GM23338 (cell line): Measurements from ENCODE around the gene PSG6. TPM values are rescaled to one million over a fixed set of nuclear protein-coding genes. Genes with fewer than 3 reads are reported as not detected.
A peak's percentile ranks its signal among the peaks of the same experiment; 100 is the strongest.
"Not testable (repeated sequence)": the region's sequence is repeated elsewhere in the genome, so short reads cannot be mapped to it uniquely, and the experiment has no call there.

Experiments used
- ATAC-seq: fragments of 200-7000 bp; cut with Tn5 transposase; 3 replicates; pipeline ENCODE4 v1.9.1; 2020
- DNase-seq: peaks from one replicate; pipeline ENCODE4 v3.0.0-alpha.2; 2015; ENCODE audit warnings: low spot score
- H2AFZ ChIP-seq: fragments of 200-600 bp; sonication (generic); 2 replicates; pipeline ENCODE4 v1.8.0; 2016; ENCODE audit warnings: antibody characterized with exemption, mild to moderate bottlenecking, moderate library complexity
- H3F3A ChIP-seq: fragments of 200-600 bp; sonication (generic); replicated peaks from 2 replicates; pipeline ENCODE4 v1.8.0; 2017; ENCODE audit warnings: antibody characterized with exemption, mixed run types, low read depth
- H3K27ac ChIP-seq: fragments of 200-600 bp; sonication (generic); 2 replicates; pipeline ENCODE4 v1.6.1; 2016; ENCODE audit warnings: low read depth
- H3K27me3 ChIP-seq: fragments of 200-600 bp; sonication (generic); 2 replicates; pipeline ENCODE4 v1.8.0; 2016; ENCODE audit warnings: mild to moderate bottlenecking, mixed run types, moderate library complexity; ENCODE audit not compliant: insufficient read depth
- H3K36me3 ChIP-seq: fragments of 200-600 bp; sonication (generic); 2 replicates; pipeline ENCODE4 v1.8.0; 2016; ENCODE audit warnings: mild to moderate bottlenecking; ENCODE audit not compliant: insufficient read depth
- H3K4me1 ChIP-seq: fragments of 200-600 bp; sonication (generic); 2 replicates; pipeline ENCODE4 v1.8.0; 2016; ENCODE audit warnings: mild to moderate bottlenecking, moderate library complexity; ENCODE audit not compliant: insufficient read depth
- H3K4me2 ChIP-seq: fragments of 200-600 bp; sonication (generic); 2 replicates; pipeline ENCODE4 v1.7.1; 2017; ENCODE audit warnings: mixed run types
- H3K4me3 ChIP-seq: fragments of 200-600 bp; sonication (generic); 2 replicates; pipeline ENCODE4 v1.6.1; 2016; ENCODE audit warnings: mixed run types
- H3K79me2 ChIP-seq: fragments of 200-600 bp; sonication (generic); replicated peaks from 2 replicates; pipeline ENCODE4 v1.8.0; 2017; ENCODE audit warnings: mild to moderate bottlenecking; ENCODE audit not compliant: insufficient read depth
- H3K9me2 ChIP-seq: fragments of 200-600 bp; sonication (generic); 2 replicates; pipeline ENCODE4 v1.8.0; 2017; ENCODE audit not compliant: insufficient read depth
- H4K20me1 ChIP-seq: fragments of 200-600 bp; sonication (generic); replicated peaks from 2 replicates; pipeline ENCODE4 v1.8.0; 2017; ENCODE audit warnings: mild to moderate bottlenecking; ENCODE audit not compliant: insufficient read depth
- H3K27ac Mint-ChIP-seq: 2 replicates; pipeline ENCODE4 v1.8.0; 2020; ENCODE audit warnings: inconsistent platforms, mild to moderate bottlenecking, moderate library complexity, mixed read lengths
- H3K27me3 Mint-ChIP-seq: 3 replicates; pipeline ENCODE4 v1.8.0; 2022; ENCODE audit warnings: low read depth, mild to moderate bottlenecking, moderate library complexity, mixed read lengths, inconsistent platforms; ENCODE audit not compliant: insufficient read depth, poor library complexity
- H3K36me3 Mint-ChIP-seq: 3 replicates; pipeline ENCODE4 v1.8.0; 2021; ENCODE audit warnings: low read depth, mild to moderate bottlenecking, inconsistent platforms, moderate library complexity, mixed read lengths
- H3K4me1 Mint-ChIP-seq: 3 replicates; pipeline ENCODE4 v1.8.0; 2020; ENCODE audit warnings: mild to moderate bottlenecking, inconsistent platforms, mixed read lengths
- H3K4me3 Mint-ChIP-seq: 3 replicates; pipeline ENCODE4 v1.8.0; 2021; ENCODE audit warnings: moderate library complexity, mild to moderate bottlenecking, inconsistent platforms, mixed read lengths
- H3K9me3 Mint-ChIP-seq: 3 replicates; pipeline ENCODE4 v1.8.0; 2020; ENCODE audit warnings: moderate library complexity, mild to moderate bottlenecking, inconsistent platforms, mixed read lengths
- CREB1 ChIP-seq: fragments of 250-450 bp; sonication (Bioruptor Pico); IDR thresholded peaks from 2 replicates; pipeline ENCODE4 v1.5.0; 2020; ENCODE audit warnings: low read depth, mild to moderate bottlenecking, moderate library complexity
- CTCF ChIP-seq, 2 experiments: fragments of 200-600 bp in 1 of 2; sonication (generic) in 1 of 2; conservative IDR thresholded peaks; 2 replicates each; pipeline versions ENCODE4 v1.5.1 to v1.6.1; 2016 to 2017; ENCODE audit warnings: antibody characterized with exemption in 2 of 2, low read depth in 2 of 2, mild to moderate bottlenecking in 2 of 2, moderate library complexity in 1 of 2
- polyA plus RNA-seq: library from polyadenylated mRNA; unstranded; fragments of >200 nt; fragmentation: Nextera tagmentation; extraction: Ambion mirVana; gene quantifications from 2 replicates; pipeline ENCODE4 v1.2.1, GENCODE V29; 2016
- total RNA-seq: library from RNA; depleted of rRNA; stranded (reverse); fragments of >200 nt; shearing (Covaris generic); gene quantifications from 2 replicates; pipeline ENCODE4 v1.2.3, GENCODE V29; 2014

PSG6 gene
- total and polyA plus RNA-seq, 2 experiments from 2014 or later: 0.16 TPM; not detected in 1

DNA sequence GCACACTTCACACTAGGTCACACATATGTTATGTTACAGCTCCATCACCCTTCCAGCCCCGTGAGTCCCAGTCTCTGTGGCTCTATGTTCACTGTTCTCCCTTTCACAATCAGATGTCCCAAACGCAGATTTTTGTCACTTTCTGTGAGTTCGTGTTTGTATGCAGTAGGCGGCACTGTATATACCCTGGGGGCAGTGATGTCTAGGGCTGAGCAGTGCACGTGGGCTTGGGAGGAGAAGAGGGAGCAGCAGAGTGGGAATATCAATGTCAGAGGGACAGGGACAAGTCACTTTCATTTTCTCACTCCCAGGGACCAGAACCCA is 60.2 kb downstream of the PSG6 start:
- no peaks in the 10 kb centered on the region for H3K27me3 ChIP-seq
- Mint-ChIP-seq H3K36me3 (peaks cover 44% of the 10 kb centered on the region), H3K4me1 (no peaks in the 10 kb centered on the region), H3K27me3 (peaks cover 14% of the 10 kb centered on the region), H3K27ac (no peak overlapping the region), H3K9me3 (peaks cover 97% of the 10 kb centered on the region), H3K4me3 (no peak overlapping the region)
- H3K4me3 ChIP-seq: no peak overlapping the region
- no peaks in the 10 kb centered on the region for H3F3A ChIP-seq
- no peaks in the 10 kb centered on the region for H3K36me3 ChIP-seq
- ATAC-seq: no peak
- H3K4me1 ChIP-seq: no peaks in the 10 kb centered on the region
- H3K4me2 ChIP-seq: no peak overlapping the region
- DNase-seq: no peak
- TF ChIP-seq CREB1 (CRISPR knock-in tag): no peak
- 0 out of 4 replicates have a peak, but pooled peaks of 1 of the 2 experiments have one; percentile 5 for TF ChIP-seq CTCF (conservative IDR thresholded peaks at IDR 0.05; ENCODE audit: low read depth in 2 of 2)
- no peaks in the 10 kb centered on the region for H3K9me2 ChIP-seq
- H3K79me2 ChIP-seq: no peaks in the 10 kb centered on the region
- H3K27ac ChIP-seq: no peak overlapping the region
- H2AFZ ChIP-seq: no peak overlapping the region
- no peaks in the 10 kb centered on the region for H4K20me1 ChIP-seq

DNA sequence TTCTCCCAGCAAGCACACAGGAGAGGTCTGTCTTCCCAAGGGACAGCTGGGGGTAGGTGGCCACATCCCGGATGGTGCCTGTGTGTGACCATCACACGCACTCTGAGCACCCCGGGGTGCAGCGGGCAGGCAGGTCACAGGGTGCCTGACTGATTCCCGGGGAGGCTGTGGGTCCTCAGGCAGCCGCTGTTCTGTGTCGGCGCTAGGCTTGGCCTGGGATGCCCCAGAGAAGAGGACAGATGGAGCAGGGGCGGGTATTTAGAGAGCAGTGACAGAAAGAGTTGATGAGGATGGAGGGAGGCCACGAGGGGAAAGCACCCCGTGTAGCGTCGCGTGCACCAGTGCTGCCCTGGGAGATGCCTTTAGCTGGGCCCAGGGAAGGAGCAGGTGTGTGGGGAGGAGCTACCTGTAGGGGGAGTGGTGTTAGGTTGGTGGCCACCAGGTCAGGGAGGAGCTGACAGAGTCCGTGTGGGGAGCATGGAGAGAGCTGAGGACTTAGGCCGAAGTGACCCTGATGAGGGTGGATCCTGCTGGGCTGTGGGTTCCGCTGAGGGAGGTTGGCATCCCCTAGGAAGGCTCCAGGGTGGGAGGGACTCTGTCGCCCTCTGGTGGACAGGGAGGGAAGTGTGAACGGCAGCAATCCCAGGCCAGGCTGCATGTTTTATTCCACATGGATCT is 60.7 kb downstream of the PSG6 start:
- not testable (repeated sequence) for H3K4me1 Mint-ChIP-seq, H3K27ac Mint-ChIP-seq, H3K36me3 ChIP-seq, H3K4me3 Mint-ChIP-seq, H4K20me1 ChIP-seq, H3K27ac ChIP-seq, ATAC-seq, H3K4me3 ChIP-seq, H3K4me2 ChIP-seq, H3K27me3 ChIP-seq, H3K79me2 ChIP-seq, H2AFZ ChIP-seq, H3K4me1 ChIP-seq, H3F3A ChIP-seq, H3K9me2 ChIP-seq
- Mint-ChIP-seq H3K9me3 (peaks cover 97% of the 10 kb centered on the region), H3K36me3 (peaks cover 42% of the 10 kb centered on the region), H3K27me3 (peaks cover 18% of the 10 kb centered on the region)
- TF ChIP-seq CTCF (conservative IDR thresholded peaks at IDR 0.05; ENCODE audit: low read depth in 2 of 2): peak; percentile 79 to 84
- peak; percentile 61 for DNase-seq

DNA sequence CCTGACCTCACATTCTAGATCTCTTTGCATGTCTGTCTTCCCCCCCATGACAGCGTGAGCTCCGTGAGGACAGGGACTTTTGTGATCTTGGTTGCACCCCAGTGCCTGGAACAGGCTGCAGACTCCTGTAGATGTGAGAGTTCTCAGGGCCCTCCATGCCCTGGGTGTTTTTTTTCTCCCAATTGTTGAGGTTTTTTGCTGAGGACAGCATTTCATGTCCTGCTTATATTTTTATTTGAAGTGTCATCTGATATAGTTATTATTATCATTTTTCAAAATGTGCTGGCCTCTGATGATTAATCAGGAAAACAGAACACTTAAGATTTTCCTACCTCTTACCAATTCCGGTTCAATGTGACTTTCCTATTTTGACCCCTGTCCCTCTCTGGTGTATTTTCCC is 62.9 kb downstream of the PSG6 start:
- not testable (repeated sequence) for H4K20me1 ChIP-seq, H3K79me2 ChIP-seq
- H3K9me3 Mint-ChIP-seq: peaks cover 100% of the 10 kb centered on the region

GRCh38 chr19:42853231-42853630 is 64.5 kb downstream of the PSG6 start:
- H3K27ac ChIP-seq, H3K4me1 ChIP-seq, H3K4me3 ChIP-seq, H3K4me3 Mint-ChIP-seq, ATAC-seq, H3K27ac Mint-ChIP-seq, H2AFZ ChIP-seq, H3K27me3 ChIP-seq, H3K4me2 ChIP-seq, H3K79me2 ChIP-seq, H4K20me1 ChIP-seq, H3K36me3 ChIP-seq, H3K4me1 Mint-ChIP-seq, DNase-seq, H3F3A ChIP-seq, H3K9me2 ChIP-seq: not testable (repeated sequence)
- Mint-ChIP-seq H3K36me3 (peaks cover 43% of the 10 kb centered on the region), H3K27me3 (peaks cover 19% of the 10 kb centered on the region), H3K9me3 (peaks cover 100% of the 10 kb centered on the region)

More for the DNA sequence above, 62.9 kb downstream of the PSG6 start:
- not testable (repeated sequence) for H3K4me2 ChIP-seq, H3K4me3 Mint-ChIP-seq, H3K4me1 Mint-ChIP-seq, H2AFZ ChIP-seq, H3K9me2 ChIP-seq, H3K4me3 ChIP-seq, H3K4me1 ChIP-seq, H3K27me3 ChIP-seq, H3K27ac ChIP-seq, H3K36me3 ChIP-seq, H3K27ac Mint-ChIP-seq, H3F3A ChIP-seq, DNase-seq, ATAC-seq
- H3K27me3 Mint-ChIP-seq: peaks cover 20% of the 10 kb centered on the region
- peaks cover 48% of the 10 kb centered on the region for H3K36me3 Mint-ChIP-seq

DNA sequence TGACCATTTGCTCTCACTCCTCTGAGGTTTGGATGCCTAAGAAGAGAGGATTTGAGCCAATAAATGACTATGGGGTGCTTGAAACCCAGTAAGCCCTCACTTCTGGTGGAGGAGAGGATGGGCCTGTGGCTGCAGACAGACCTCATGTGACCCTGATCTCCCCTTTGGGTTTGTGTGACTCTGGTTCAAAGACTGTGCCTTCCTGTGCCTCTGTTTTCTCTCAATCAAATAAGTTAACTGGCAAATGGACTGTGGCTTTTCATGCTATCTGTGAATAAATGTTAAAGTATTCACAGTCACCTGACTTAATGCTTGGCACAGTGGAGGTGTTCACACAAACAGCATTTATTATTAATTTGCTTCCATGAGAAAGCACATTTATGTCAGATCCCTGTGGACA is 64.9 kb downstream of the PSG6 start:
- H3K4me1 Mint-ChIP-seq, H3K79me2 ChIP-seq, H4K20me1 ChIP-seq, H3K4me3 Mint-ChIP-seq, H3K4me3 ChIP-seq, H2AFZ ChIP-seq, H3K36me3 ChIP-seq, H3K27ac ChIP-seq, H3K27me3 ChIP-seq, H3K4me2 ChIP-seq, H3K9me2 ChIP-seq, ATAC-seq, H3F3A ChIP-seq, DNase-seq, H3K27ac Mint-ChIP-seq, H3K4me1 ChIP-seq: not testable (repeated sequence)
- Mint-ChIP-seq H3K9me3 (peaks cover 100% of the 10 kb centered on the region), H3K27me3 (peaks cover 17% of the 10 kb centered on the region), H3K36me3 (peaks cover 39% of the 10 kb centered on the region)
